GM12891 (cell line): ENCODE results near the gene HSF2BP. TPM values are rescaled to one million over a fixed set of nuclear protein-coding genes. Genes with fewer than 3 reads are reported as not detected.
"Not testable (repeated sequence)": the region's sequence is repeated elsewhere in the genome, so short reads cannot be mapped to it uniquely, and the experiment has no call there.

Experiments
- DNase-seq: peaks from one replicate; pipeline ENCODE4 v3.0.0; 2011; ENCODE audit warnings: low spot score; ENCODE audit not compliant: insufficient read length
- FAIRE-seq: peaks from 2 replicates; lab custom pipeline; 2011; peaks lifted over from hg19 to GRCh38; lab: Jason Lieb, UNC
- PAX5 ChIP-seq: IDR thresholded peaks from 2 replicates; pipeline ENCODE4 v1.6.1; 2011; ENCODE audit warnings: low read length, moderate library complexity, mild to moderate bottlenecking; ENCODE audit not compliant: insufficient read depth, severe bottlenecking
- POLR2A ChIP-seq: IDR thresholded peaks from 2 replicates; pipeline ENCODE4 v1.6.1; 2011; ENCODE audit warnings: low read depth, low read length, control low read depth
- POLR2AphosphoS5 ChIP-seq: IDR thresholded peaks from 2 replicates; pipeline ENCODE4 v1.6.1; 2011; ENCODE audit warnings: low read depth, low read length, control low read depth
- POU2F2 ChIP-seq: IDR thresholded peaks from 2 replicates; pipeline ENCODE4 v1.6.1; 2011; ENCODE audit warnings: low read depth, mild to moderate bottlenecking, control low read depth, low read length, moderate library complexity
- SPI1 ChIP-seq: IDR thresholded peaks from 2 replicates; pipeline ENCODE4 v1.6.1; 2011; ENCODE audit warnings: low read depth, low read length, control low read depth
- TAF1 ChIP-seq: IDR thresholded peaks from 2 replicates; pipeline ENCODE4 v1.6.1; 2011; ENCODE audit warnings: low read depth, low read length, control low read depth
- polyA plus RNA-seq: library from polyadenylated mRNA; unstranded; fragments of >200 nt; gene quantifications from one replicate; pipeline ENCODE4 v1.2.1, GENCODE V29; 2012; ENCODE audit warnings: low read depth, missing spikeins, inconsistent platforms; ENCODE audit not compliant: missing spikeins

HSF2BP gene
- 0.59 TPM for polyA plus RNA-seq

- TF ChIP-seq POLR2A, result peak; percentile 72; the same call in 1 of the 2 replicates
- no peak; the same call in none of the 2 replicates for TF ChIP-seq POLR2AphosphoS5
- no peak for TF ChIP-seq SPI1
- peak; percentile 43; the same call in 1 of the 2 replicates for TF ChIP-seq POU2F2
- peak; percentile 46 for TF ChIP-seq PAX5
- 0 out of 2 replicates have a peak, but pooled peaks have one; percentile 40 for TF ChIP-seq TAF1
- DNase-seq (peak; percentile 95), FAIRE-seq (peak; percentile 98)
Observed at GRCh38 chr21:43659136-43660000, at the start of gene HSF2BP, which contains the start of gene RRP1B. Gene HSF2BP, minus strand, starts transcription at chr21:43659488. Its CDS starts 1,392 bp downstream, at chr21:43658096. Gene RRP1B, plus strand, starts transcription at chr21:43659560. Its CDS starts 105 bp downstream, at chr21:43659665.

- no peak for FAIRE-seq
- no peak for DNase-seq
- TF ChIP-seq SPI1, result no peak
- TF ChIP-seq POLR2AphosphoS5, result no peak
- TF ChIP-seq POLR2A, result no peak
- no peak for TF ChIP-seq POU2F2
- TF ChIP-seq PAX5, result no peak
- no peak for TF ChIP-seq TAF1
Observed at GRCh38 chr21:43708745-43709381, 49.6 kb upstream of the HSF2BP start.

GRCh38 chr21:43707462-43707861, 48.2 kb upstream of the HSF2BP start:
- TF ChIP-seq PAX5, result no peak
- TF ChIP-seq TAF1, result no peak
- TF ChIP-seq POLR2A, result no peak
- TF ChIP-seq POLR2AphosphoS5, result no peak
- TF ChIP-seq POU2F2, result no peak
- TF ChIP-seq SPI1, result no peak
- DNase-seq (no peak), FAIRE-seq (no peak)

GRCh38 chr21:43703035-43703880, 44.0 kb upstream of the HSF2BP start:
- TF ChIP-seq TAF1, result no peak
- no peak for TF ChIP-seq POLR2AphosphoS5
- no peak for TF ChIP-seq POU2F2
- no peak for TF ChIP-seq SPI1
- no peak for TF ChIP-seq POLR2A
- no peak for TF ChIP-seq PAX5
- FAIRE-seq (peak; percentile 55), DNase-seq (no peak)

GRCh38 chr21:43702785-43703034, 43.4 kb upstream of the HSF2BP start:
- DNase-seq, result no peak
- no peak for TF ChIP-seq PAX5
- no peak for TF ChIP-seq POLR2AphosphoS5
- TF ChIP-seq POLR2A, result no peak
- TF ChIP-seq TAF1, result no peak
- no peak for TF ChIP-seq SPI1
- no peak for TF ChIP-seq POU2F2
- FAIRE-seq, result no peak

GRCh38 chr21:43701936-43702784, 42.9 kb upstream of the HSF2BP start:
- DNase-seq (no peak), FAIRE-seq (no peak)
- TF ChIP-seq SPI1, result no peak
- TF ChIP-seq POU2F2, result no peak
- TF ChIP-seq PAX5, result no peak
- no peak for TF ChIP-seq TAF1
- TF ChIP-seq POLR2AphosphoS5, result no peak

GRCh38 chr21:43699933-43700599, 40.8 kb upstream of the HSF2BP start:
- FAIRE-seq (no peak), DNase-seq (no peak)
- TF ChIP-seq TAF1 (no peak), POLR2A (no peak), SPI1 (no peak), POU2F2 (no peak), PAX5 (no peak), POLR2AphosphoS5 (no peak)

- not testable (repeated sequence) for FAIRE-seq, DNase-seq
Observed at GRCh38 chr21:43699492-43699777, 40.1 kb upstream of the HSF2BP start.
